Fibroblast of lung (primary cell): ENCODE results near the gene POLR1E. TPM values are rescaled to one million over a fixed set of nuclear protein-coding genes. Genes with fewer than 3 reads are reported as not detected.

Source experiments
- DNase-seq, 2 donors: peaks; one replicate each; pipeline versions ENCODE4 v3.0.0 to v3.0.0-alpha.2; 2010; ENCODE audit warnings: low read depth in 2 of 2
- H2AFZ ChIP-seq: 2 replicates; pipeline ENCODE4 v1.5.1; 2012; ENCODE audit warnings: low read length, control low read depth, inconsistent platforms
- H3K27ac ChIP-seq: 2 replicates; pipeline ENCODE4 v1.5.1; 2011; ENCODE audit warnings: low read length, control low read depth; ENCODE audit not compliant: insufficient read depth
- H3K27me3 ChIP-seq: 2 replicates; pipeline ENCODE4 v1.5.1; 2011; ENCODE audit warnings: mild to moderate bottlenecking, low read length; ENCODE audit not compliant: control insufficient read depth, insufficient read depth
- H3K36me3 ChIP-seq: 2 replicates; pipeline ENCODE4 v1.5.1; 2011; ENCODE audit warnings: low read length; ENCODE audit not compliant: control insufficient read depth, insufficient read depth
- H3K4me1 ChIP-seq: 2 replicates; pipeline ENCODE4 v1.5.1; 2011; ENCODE audit warnings: low read length; ENCODE audit not compliant: control insufficient read depth, insufficient read depth; ENCODE audit errors: extremely low read depth
- H3K4me2 ChIP-seq: 2 replicates; pipeline ENCODE4 v1.5.1; 2011; ENCODE audit warnings: low read length, control low read depth; ENCODE audit not compliant: insufficient read depth; ENCODE audit errors: extremely low read depth
- H3K4me3 ChIP-seq, 4 experiments: fragments of 200-600 bp in 1 of 4; sonication (generic) in 1 of 4; replicated peaks in 1 of 4; 2 replicates each; pipeline ENCODE4 v1.5.1; 2011 to 2016; ENCODE audit warnings: low read length in 4 of 4, low read depth in 3 of 4, mild to moderate bottlenecking in 3 of 4, control low read depth in 2 of 4, inconsistent platforms in 1 of 4, mixed read lengths in 1 of 4; ENCODE audit not compliant: insufficient read depth in 1 of 4; ENCODE audit errors: control extremely low read depth in 1 of 4
- H3K79me2 ChIP-seq: 2 replicates; pipeline ENCODE4 v1.5.1; 2012; ENCODE audit warnings: mild to moderate bottlenecking, low read length, inconsistent platforms; ENCODE audit not compliant: control insufficient read depth, insufficient read depth
- H3K9ac ChIP-seq: 2 replicates; pipeline ENCODE4 v1.5.1; 2011; ENCODE audit warnings: mild to moderate bottlenecking, low read length, control low read depth; ENCODE audit not compliant: insufficient read depth
- H3K9me3 ChIP-seq: 2 replicates; pipeline ENCODE4 v1.5.1; 2012; ENCODE audit warnings: low read depth, low read length; ENCODE audit not compliant: control insufficient read depth, insufficient read depth
- H4K20me1 ChIP-seq: 2 replicates; pipeline ENCODE4 v1.5.1; 2011; ENCODE audit warnings: low read length; ENCODE audit not compliant: control insufficient read depth, insufficient read depth; ENCODE audit errors: extremely low read depth
- CTCF ChIP-seq, 2 donors: IDR thresholded peaks in 1 of 2; conservative IDR thresholded peaks in 1 of 2; 1 replicate in 1 of 2; 2 replicates in 1 of 2; pipeline ENCODE4 v1.5.1; 2011 to 2012; ENCODE audit warnings: low read length in 2 of 2, control low read depth in 1 of 2, inconsistent platforms in 1 of 2, low read depth in 1 of 2, mild to moderate bottlenecking in 1 of 2
- EZH2 ChIP-seq: IDR thresholded peaks from 2 replicates; pipeline ENCODE4 v1.5.1; 2012; ENCODE audit warnings: low read length, control low read depth, mild to moderate bottlenecking; ENCODE audit errors: missing control alignments
- polyA plus RNA-seq, 2 donors: library from polyadenylated mRNA; depleted of rRNA in 1 of 2; stranded (reverse) in 1 of 2; unstranded in 1 of 2; fragments of >200 nt; gene quantifications; 2 replicates each; pipeline ENCODE4 v1.2.1, GENCODE V29; 2011 to 2012; ENCODE audit warnings: missing spikeins in 1 of 2
- total RNA-seq: library from RNA; depleted of rRNA; stranded (reverse); fragments of >200 nt; gene quantifications from 2 replicates; pipeline ENCODE4 v1.2.1, GENCODE V29; 2014

The POLR1E gene
- total and polyA plus RNA-seq, 2 donors (not counting 1 experiment from before 2014, with no cell fraction given), result 30.9 to 31.7 TPM

- Histone ChIP-seq H3K79me2 (no peaks in the 10 kb centered on the region), H2AFZ (no peak overlapping the region), H3K9ac (no peak overlapping the region), H3K4me1 (no peaks in the 10 kb centered on the region), H4K20me1 (no peaks in the 10 kb centered on the region), H3K36me3 (peaks cover 14% of the 10 kb centered on the region), H3K27me3 (no peaks in the 10 kb centered on the region), H3K4me3 (no peak overlapping the region), H3K4me2 (no peak overlapping the region), H3K27ac (no peak overlapping the region), H3K9me3 (no peaks in the 10 kb centered on the region)
- TF ChIP-seq EZH2 (no peak), CTCF (conservative IDR thresholded peaks at IDR 0.05 in 1 of 2, IDR thresholded peaks at IDR 0.05 in 1 of 2; ENCODE audit: low read depth in 1 of 2, low read length in 2 of 2) (no peak)
- DNase-seq, result no peak
These were observed 21.9 kb downstream of the POLR1E start for GRCh38 chr9:37507566-37508134.

GRCh38 chr9:37508135-37508833 lies 22.5 kb downstream of the POLR1E start:
- DNase-seq, result no peak
- H3K4me1 ChIP-seq, result no peaks in the 10 kb centered on the region
- no peaks in the 10 kb centered on the region for H3K79me2 ChIP-seq
- no peaks in the 10 kb centered on the region for H3K27me3 ChIP-seq
- no peak overlapping the region for H3K9ac ChIP-seq
- no peak overlapping the region for H2AFZ ChIP-seq
- H3K4me3 ChIP-seq, result no peak overlapping the region
- no peak overlapping the region for H3K4me2 ChIP-seq
- H3K36me3 ChIP-seq, result peaks cover 11% of the 10 kb centered on the region
- H3K27ac ChIP-seq, result no peak overlapping the region
- no peaks in the 10 kb centered on the region for H4K20me1 ChIP-seq
- no peaks in the 10 kb centered on the region for H3K9me3 ChIP-seq
- no peak for TF ChIP-seq EZH2
- TF ChIP-seq CTCF (conservative IDR thresholded peaks at IDR 0.05 in 1 of 2, IDR thresholded peaks at IDR 0.05 in 1 of 2; ENCODE audit: low read depth in 1 of 2, low read length in 2 of 2), result no peak

GRCh38 chr9:37508834-37509206 lies 23.1 kb downstream of the POLR1E start:
- Histone ChIP-seq H3K36me3 (peaks cover 10% of the 10 kb centered on the region), H3K27me3 (no peaks in the 10 kb centered on the region), H3K4me2 (no peak overlapping the region), H2AFZ (no peak overlapping the region), H3K4me1 (no peaks in the 10 kb centered on the region), H3K27ac (no peak overlapping the region), H3K9me3 (no peaks in the 10 kb centered on the region), H3K9ac (no peak overlapping the region), H4K20me1 (no peaks in the 10 kb centered on the region), H3K4me3 (no peak overlapping the region), H3K79me2 (no peaks in the 10 kb centered on the region)
- TF ChIP-seq CTCF (conservative IDR thresholded peaks at IDR 0.05 in 1 of 2, IDR thresholded peaks at IDR 0.05 in 1 of 2; ENCODE audit: low read depth in 1 of 2, low read length in 2 of 2), result no peak
- TF ChIP-seq EZH2, result no peak
- no peak for DNase-seq
